Nephron progenitor cell (in vitro differentiated cells): Measurements from ENCODE around the gene PSG1.
"Not testable (repeated sequence)": the region's sequence is repeated elsewhere in the genome, so short reads cannot be mapped to it uniquely, and the experiment has no call there.

Experiments used
- DNase-seq: peaks from one replicate; pipeline ENCODE4 v3.0.0; 2021
- H3K27ac Mint-ChIP-seq: 2 replicates; pipeline ENCODE4 v1.8.0; 2021; ENCODE audit warnings: mild to moderate bottlenecking, moderate library complexity, mixed read lengths
- H3K27me3 Mint-ChIP-seq: 2 replicates; pipeline ENCODE4 v1.8.0; 2021; ENCODE audit warnings: mild to moderate bottlenecking, low read depth, mixed read lengths; ENCODE audit not compliant: poor library complexity
- H3K36me3 Mint-ChIP-seq: 2 replicates; pipeline ENCODE4 v1.8.0; 2021; ENCODE audit warnings: low read depth, mixed read lengths
- H3K4me1 Mint-ChIP-seq: 2 replicates; pipeline ENCODE4 v1.8.0; 2021; ENCODE audit warnings: mixed read lengths
- H3K4me3 Mint-ChIP-seq: 2 replicates; pipeline ENCODE4 v1.8.0; 2021; ENCODE audit warnings: mild to moderate bottlenecking, moderate library complexity, mixed read lengths
- H3K9me3 Mint-ChIP-seq: 2 replicates; pipeline ENCODE4 v1.8.0; 2021; ENCODE audit warnings: mild to moderate bottlenecking, moderate library complexity, mixed read lengths
- TF ChIP-seq, protein P1 (sequence below): fragments of 200-600 bp; sonication (generic); IDR thresholded peaks from 2 replicates; pipeline ENCODE4 v1.5.0; 2021; ENCODE audit warnings: antibody characterized with exemption

The PSG1 gene

DNA sequence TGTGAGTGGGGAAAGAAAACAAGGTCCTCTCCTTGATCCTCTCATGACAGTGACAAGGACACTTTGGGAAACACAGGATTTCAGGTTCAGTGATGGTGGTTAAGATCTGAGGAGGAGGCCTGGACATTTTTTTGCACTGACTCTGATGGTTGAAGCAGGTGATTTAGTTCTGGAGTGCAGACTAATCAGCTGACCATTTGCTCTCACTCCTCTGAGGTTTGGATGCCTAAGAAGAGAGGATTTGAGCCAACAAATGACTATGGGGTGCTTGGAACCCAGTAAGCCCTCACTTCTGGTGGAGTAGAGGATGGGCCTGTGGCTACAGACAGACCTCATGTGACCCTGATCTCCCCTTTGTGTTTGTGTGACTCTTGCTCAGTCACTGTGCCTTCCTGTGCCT, 2.9 kb downstream of the PSG1 start:
- H3K4me1 Mint-ChIP-seq, H3K27me3 Mint-ChIP-seq, H3K27ac Mint-ChIP-seq, H3K4me3 Mint-ChIP-seq, H3K36me3 Mint-ChIP-seq, DNase-seq: not testable (repeated sequence)
- peaks cover 93% of the 10 kb centered on the region for H3K9me3 Mint-ChIP-seq

DNA sequence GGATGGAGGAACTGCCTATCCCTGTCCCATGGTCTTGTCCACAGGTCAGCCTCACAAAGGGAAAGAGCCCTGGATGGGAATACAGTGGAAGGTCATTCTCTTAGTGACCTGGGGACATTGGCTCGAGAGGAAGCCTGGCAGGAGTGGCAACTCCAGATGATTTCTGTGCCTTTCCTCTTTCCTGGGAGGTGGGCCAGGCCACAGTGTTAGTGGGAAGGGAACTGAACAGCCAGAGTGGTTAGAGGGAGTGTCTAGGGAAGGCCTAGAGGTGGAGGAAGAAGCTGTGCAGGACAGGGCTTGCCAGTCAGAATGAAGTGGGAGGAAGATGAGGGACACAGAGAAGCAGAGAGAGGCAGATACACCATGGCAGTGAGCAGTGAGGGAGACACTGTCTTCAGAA, 3.6 kb downstream of the PSG1 start:
- H3K27me3 Mint-ChIP-seq, DNase-seq, H3K4me3 Mint-ChIP-seq, H3K4me1 Mint-ChIP-seq, H3K27ac Mint-ChIP-seq, H3K36me3 Mint-ChIP-seq: not testable (repeated sequence)
- H3K9me3 Mint-ChIP-seq, result peaks cover 93% of the 10 kb centered on the region

DNA sequence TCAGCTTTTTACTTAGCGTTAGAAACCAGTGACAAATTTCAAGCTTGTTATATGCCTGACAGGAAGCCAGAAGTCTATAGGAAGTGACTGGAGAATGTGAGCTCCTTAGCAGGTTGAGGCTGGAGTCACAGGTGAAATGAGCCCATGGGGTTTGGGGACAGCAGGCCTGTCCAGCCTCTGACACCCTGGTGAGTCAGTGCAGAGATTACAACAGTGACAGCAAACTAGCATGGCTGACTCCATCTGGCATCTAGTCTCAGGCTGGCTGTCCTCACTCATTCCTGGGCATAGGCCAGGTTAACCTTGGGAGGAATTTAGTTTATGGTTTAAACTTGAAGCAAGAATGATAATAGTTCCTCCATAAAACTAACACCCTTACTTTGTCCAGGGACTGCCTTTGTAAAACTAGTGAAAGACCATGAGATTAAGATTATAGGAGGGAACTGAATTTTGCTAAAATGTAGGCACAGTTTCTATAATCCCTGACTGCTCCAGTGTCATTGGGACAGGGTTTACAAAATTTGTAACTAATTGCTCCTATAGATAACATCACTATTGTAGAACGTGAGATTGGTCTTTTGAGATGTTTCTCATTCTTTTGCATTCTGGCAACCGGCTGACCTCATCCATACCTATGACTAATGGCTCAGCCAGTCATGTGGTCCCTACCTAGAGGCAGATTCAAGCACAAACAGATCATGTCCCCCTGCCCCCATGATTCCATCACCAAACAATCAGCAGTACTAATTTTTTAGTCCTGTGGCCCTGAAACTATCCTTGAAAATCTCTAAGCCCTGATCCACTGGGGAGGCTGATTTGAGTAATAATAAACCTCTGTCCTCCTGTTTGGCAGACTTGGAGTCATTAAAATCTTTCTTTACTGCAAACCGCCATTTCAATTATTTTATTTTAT, 4.4 kb downstream of the PSG1 start:
- not testable (repeated sequence) for H3K36me3 Mint-ChIP-seq, H3K27ac Mint-ChIP-seq, DNase-seq, H3K4me3 Mint-ChIP-seq, H3K27me3 Mint-ChIP-seq, H3K4me1 Mint-ChIP-seq
- H3K9me3 Mint-ChIP-seq, result peaks cover 92% of the 10 kb centered on the region

DNA sequence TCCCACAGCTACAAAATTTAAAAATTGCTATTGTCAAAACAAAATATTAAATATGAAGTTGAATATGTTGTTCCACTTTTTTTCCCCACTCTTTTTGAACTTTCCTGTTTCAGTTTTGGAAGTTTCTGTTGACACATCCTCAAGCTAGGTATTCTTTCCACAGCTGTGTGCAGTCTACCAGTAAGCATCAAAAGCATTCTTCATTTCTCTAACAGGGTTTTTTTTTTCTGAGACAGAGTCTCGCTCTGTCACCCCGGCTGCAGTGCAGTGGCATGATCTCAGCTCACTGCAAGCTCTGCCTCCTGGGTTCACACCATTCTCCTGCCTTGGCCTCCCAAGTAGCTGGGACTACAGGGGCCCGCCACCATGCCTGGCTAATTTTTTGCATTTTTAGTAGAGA, 5.4 kb downstream of the PSG1 start:
- H3K4me3 Mint-ChIP-seq, H3K27ac Mint-ChIP-seq, DNase-seq, H3K4me1 Mint-ChIP-seq, H3K36me3 Mint-ChIP-seq, H3K27me3 Mint-ChIP-seq: not testable (repeated sequence)
- H3K9me3 Mint-ChIP-seq, result peaks cover 92% of the 10 kb centered on the region

DNA sequence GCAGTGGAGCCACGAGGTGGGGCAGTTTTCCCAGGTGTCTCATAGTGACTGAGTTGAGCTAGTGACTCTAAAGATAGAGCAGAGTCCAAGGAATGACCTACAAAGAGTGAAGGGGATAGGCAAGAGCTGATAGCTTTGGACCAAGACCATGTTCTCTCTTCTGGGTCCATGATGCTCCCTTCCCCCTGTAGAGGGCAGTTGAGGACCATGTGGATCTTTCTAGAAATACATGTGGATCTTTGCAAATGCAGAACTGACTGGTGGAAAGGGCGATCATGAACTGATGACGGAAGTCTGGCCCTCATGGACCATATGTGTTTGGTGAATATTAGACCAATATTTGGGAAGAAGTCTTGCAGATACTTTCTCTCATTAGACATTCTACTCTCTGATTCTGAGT, 6.9 kb downstream of the PSG1 start:
- no peak for DNase-seq
- Mint-ChIP-seq H3K27ac (no peak overlapping the region), H3K9me3 (peaks cover 91% of the 10 kb centered on the region), H3K4me3 (no peak overlapping the region), H3K36me3 (no peaks in the 10 kb centered on the region), H3K27me3 (no peaks in the 10 kb centered on the region), H3K4me1 (no peaks in the 10 kb centered on the region)
- TF ChIP-seq, protein P1, sequence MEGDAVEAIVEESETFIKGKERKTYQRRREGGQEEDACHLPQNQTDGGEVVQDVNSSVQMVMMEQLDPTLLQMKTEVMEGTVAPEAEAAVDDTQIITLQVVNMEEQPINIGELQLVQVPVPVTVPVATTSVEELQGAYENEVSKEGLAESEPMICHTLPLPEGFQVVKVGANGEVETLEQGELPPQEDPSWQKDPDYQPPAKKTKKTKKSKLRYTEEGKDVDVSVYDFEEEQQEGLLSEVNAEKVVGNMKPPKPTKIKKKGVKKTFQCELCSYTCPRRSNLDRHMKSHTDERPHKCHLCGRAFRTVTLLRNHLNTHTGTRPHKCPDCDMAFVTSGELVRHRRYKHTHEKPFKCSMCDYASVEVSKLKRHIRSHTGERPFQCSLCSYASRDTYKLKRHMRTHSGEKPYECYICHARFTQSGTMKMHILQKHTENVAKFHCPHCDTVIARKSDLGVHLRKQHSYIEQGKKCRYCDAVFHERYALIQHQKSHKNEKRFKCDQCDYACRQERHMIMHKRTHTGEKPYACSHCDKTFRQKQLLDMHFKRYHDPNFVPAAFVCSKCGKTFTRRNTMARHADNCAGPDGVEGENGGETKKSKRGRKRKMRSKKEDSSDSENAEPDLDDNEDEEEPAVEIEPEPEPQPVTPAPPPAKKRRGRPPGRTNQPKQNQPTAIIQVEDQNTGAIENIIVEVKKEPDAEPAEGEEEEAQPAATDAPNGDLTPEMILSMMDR, result no peak

DNA sequence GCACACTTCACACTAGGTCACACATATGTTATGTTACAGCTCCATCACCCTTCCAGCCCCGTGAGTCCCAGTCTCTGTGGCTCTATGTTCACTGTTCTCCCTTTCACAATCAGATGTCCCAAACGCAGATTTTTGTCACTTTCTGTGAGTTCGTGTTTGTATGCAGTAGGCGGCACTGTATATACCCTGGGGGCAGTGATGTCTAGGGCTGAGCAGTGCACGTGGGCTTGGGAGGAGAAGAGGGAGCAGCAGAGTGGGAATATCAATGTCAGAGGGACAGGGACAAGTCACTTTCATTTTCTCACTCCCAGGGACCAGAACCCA, 22.0 kb downstream of the PSG1 start:
- Mint-ChIP-seq H3K36me3 (no peaks in the 10 kb centered on the region), H3K4me3 (no peak overlapping the region), H3K9me3 (peaks cover 85% of the 10 kb centered on the region), H3K27me3 (no peaks in the 10 kb centered on the region), H3K4me1 (no peaks in the 10 kb centered on the region), H3K27ac (no peak overlapping the region)
- no peak for DNase-seq
- TF ChIP-seq, protein P1, result no peak

DNA sequence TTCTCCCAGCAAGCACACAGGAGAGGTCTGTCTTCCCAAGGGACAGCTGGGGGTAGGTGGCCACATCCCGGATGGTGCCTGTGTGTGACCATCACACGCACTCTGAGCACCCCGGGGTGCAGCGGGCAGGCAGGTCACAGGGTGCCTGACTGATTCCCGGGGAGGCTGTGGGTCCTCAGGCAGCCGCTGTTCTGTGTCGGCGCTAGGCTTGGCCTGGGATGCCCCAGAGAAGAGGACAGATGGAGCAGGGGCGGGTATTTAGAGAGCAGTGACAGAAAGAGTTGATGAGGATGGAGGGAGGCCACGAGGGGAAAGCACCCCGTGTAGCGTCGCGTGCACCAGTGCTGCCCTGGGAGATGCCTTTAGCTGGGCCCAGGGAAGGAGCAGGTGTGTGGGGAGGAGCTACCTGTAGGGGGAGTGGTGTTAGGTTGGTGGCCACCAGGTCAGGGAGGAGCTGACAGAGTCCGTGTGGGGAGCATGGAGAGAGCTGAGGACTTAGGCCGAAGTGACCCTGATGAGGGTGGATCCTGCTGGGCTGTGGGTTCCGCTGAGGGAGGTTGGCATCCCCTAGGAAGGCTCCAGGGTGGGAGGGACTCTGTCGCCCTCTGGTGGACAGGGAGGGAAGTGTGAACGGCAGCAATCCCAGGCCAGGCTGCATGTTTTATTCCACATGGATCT, 22.5 kb downstream of the PSG1 start:
- not testable (repeated sequence) for H3K36me3 Mint-ChIP-seq, H3K4me3 Mint-ChIP-seq, H3K27me3 Mint-ChIP-seq, H3K4me1 Mint-ChIP-seq, H3K27ac Mint-ChIP-seq, DNase-seq
- H3K9me3 Mint-ChIP-seq, result peaks cover 84% of the 10 kb centered on the region

DNA sequence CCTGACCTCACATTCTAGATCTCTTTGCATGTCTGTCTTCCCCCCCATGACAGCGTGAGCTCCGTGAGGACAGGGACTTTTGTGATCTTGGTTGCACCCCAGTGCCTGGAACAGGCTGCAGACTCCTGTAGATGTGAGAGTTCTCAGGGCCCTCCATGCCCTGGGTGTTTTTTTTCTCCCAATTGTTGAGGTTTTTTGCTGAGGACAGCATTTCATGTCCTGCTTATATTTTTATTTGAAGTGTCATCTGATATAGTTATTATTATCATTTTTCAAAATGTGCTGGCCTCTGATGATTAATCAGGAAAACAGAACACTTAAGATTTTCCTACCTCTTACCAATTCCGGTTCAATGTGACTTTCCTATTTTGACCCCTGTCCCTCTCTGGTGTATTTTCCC, 24.8 kb downstream of the PSG1 start:
- H3K4me3 Mint-ChIP-seq, H3K4me1 Mint-ChIP-seq, H3K27ac Mint-ChIP-seq, H3K36me3 Mint-ChIP-seq, DNase-seq, H3K27me3 Mint-ChIP-seq: not testable (repeated sequence)
- peaks cover 96% of the 10 kb centered on the region for H3K9me3 Mint-ChIP-seq

DNA sequence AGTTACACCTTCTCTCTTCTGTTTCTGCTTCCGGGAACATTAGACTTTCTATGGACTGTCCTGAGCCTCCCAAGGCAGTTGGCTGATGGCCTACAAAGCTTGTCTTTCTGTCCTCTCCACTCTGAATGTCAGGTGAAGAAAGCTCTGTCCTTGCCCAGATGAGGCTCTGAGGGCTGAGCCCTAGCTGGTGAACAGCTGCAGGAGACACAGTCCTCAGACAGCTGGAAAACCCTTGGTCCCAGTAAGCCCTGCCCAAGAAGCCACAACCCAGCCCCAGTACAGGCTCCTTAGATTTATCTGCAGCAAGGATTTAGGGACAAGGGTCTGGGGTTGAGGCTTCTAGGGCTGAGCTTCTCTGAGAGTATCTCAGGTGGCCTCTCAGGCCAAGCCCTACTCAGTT, 26.3 kb downstream of the PSG1 start:
- H3K4me3 Mint-ChIP-seq, H3K4me1 Mint-ChIP-seq, DNase-seq, H3K36me3 Mint-ChIP-seq, H3K27me3 Mint-ChIP-seq, H3K27ac Mint-ChIP-seq: not testable (repeated sequence)
- H3K9me3 Mint-ChIP-seq, result peaks cover 88% of the 10 kb centered on the region

DNA sequence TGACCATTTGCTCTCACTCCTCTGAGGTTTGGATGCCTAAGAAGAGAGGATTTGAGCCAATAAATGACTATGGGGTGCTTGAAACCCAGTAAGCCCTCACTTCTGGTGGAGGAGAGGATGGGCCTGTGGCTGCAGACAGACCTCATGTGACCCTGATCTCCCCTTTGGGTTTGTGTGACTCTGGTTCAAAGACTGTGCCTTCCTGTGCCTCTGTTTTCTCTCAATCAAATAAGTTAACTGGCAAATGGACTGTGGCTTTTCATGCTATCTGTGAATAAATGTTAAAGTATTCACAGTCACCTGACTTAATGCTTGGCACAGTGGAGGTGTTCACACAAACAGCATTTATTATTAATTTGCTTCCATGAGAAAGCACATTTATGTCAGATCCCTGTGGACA, 26.7 kb downstream of the PSG1 start:
- not testable (repeated sequence) for H3K27ac Mint-ChIP-seq, H3K36me3 Mint-ChIP-seq, H3K4me1 Mint-ChIP-seq, H3K27me3 Mint-ChIP-seq, DNase-seq, H3K4me3 Mint-ChIP-seq
- H3K9me3 Mint-ChIP-seq, result peaks cover 88% of the 10 kb centered on the region

DNA sequence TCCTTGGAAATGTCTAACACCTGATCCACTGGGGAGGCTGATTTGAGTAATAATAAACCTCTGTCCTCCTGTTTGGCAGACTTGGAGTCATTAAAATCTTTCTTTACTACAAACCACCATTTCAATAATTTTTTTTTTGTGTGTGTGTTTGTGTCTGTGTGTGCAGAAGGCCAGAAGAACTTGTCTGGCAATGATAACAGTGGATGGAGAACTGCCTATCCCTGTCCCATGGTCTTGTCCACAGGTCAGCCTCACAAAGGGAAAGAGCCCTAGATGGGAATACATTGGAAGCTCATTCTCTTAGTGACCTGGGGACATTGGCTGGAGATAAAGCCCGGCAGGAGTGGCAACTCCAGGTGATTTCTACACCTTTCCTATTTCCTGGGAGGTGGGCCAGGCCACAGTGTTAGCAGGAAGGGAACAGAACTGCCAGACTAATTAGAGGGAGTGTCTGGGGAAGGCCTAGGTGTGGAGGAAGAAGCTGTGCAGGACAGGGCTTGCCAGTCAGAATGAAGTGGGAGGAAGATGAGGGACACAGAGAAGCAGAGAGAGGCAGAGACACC, 27.7 kb downstream of the PSG1 start:
- H3K4me1 Mint-ChIP-seq, H3K36me3 Mint-ChIP-seq: not testable (repeated sequence)
- H3K9me3 Mint-ChIP-seq, result peaks cover 88% of the 10 kb centered on the region

More for the DNA sequence above, 27.7 kb downstream of the PSG1 start:
- not testable (repeated sequence) for H3K4me3 Mint-ChIP-seq, H3K27me3 Mint-ChIP-seq, H3K27ac Mint-ChIP-seq, DNase-seq
